H1 (cell line): ENCODE results near the gene C22orf23. TPM values are rescaled to one million over a fixed set of nuclear protein-coding genes. Genes with fewer than 3 reads are reported as not detected.

Source experiments
- CTCF ChIA-PET: fragments of 300-600 bp; sonication (Branson Sonifier 250); formaldehyde crosslinking; loops from one replicate; lab custom pipeline; 2021; ENCODE audit not compliant: partially characterized antibody; lab: Charles Lee
- POLR2A ChIA-PET: fragments of 300-600 bp; sonication (Branson Sonifier 250); formaldehyde crosslinking; loops from one replicate; lab custom pipeline; 2021; ENCODE audit warnings: inconsistent platforms; ENCODE audit not compliant: partially characterized antibody; lab: Charles Lee
- DNase-seq, 2 experiments: peaks; one replicate each; pipeline versions ENCODE4 v3.0.0 to v3.0.0-alpha.2; 2010 to 2022; ENCODE audit warnings: low spot score in 2 of 2, low read depth in 1 of 2, mixed read lengths in 1 of 2
- FAIRE-seq: peaks from 2 replicates; lab custom pipeline; 2011; peaks lifted over from hg19 to GRCh38; lab: Jason Lieb, UNC
- H2AFZ ChIP-seq: 2 replicates; pipeline ENCODE4 v1.8.1; 2012; ENCODE audit warnings: low read length, inconsistent platforms
- H2AK5ac ChIP-seq: 2 replicates; pipeline ENCODE4 v1.6.1; 2013; ENCODE audit warnings: low read depth, low read length
- H2BK120ac ChIP-seq: replicated peaks from 2 replicates; pipeline ENCODE3; 2013; ENCODE audit warnings: low read depth, low read length, inconsistent platforms
- H2BK12ac ChIP-seq: 2 replicates; pipeline ENCODE4 v1.6.1; 2013; ENCODE audit warnings: low read depth, low read length
- H2BK15ac ChIP-seq: 2 replicates; pipeline ENCODE4 v1.6.1; 2013; ENCODE audit warnings: low read length
- H2BK20ac ChIP-seq: 2 replicates; pipeline ENCODE4 v1.6.1; 2013; ENCODE audit warnings: low read length
- H2BK5ac ChIP-seq: 2 replicates; pipeline ENCODE4 v1.6.1; 2013; ENCODE audit warnings: low read depth, low read length
- H3K14ac ChIP-seq: 2 replicates; pipeline ENCODE4 v1.6.1; 2013; ENCODE audit warnings: inconsistent platforms; ENCODE audit not compliant: insufficient read length
- H3K18ac ChIP-seq: 2 replicates; pipeline ENCODE4 v1.6.1; 2013; ENCODE audit warnings: low read length; ENCODE audit errors: extremely low read depth
- H3K23ac ChIP-seq: 2 replicates; pipeline ENCODE4 v1.6.1; 2013; ENCODE audit warnings: inconsistent platforms; ENCODE audit not compliant: insufficient read length
- H3K23me2 ChIP-seq: 2 replicates; pipeline ENCODE4 v1.6.1; 2013; ENCODE audit warnings: low read depth, low read length
- H3K27ac ChIP-seq: 2 replicates; pipeline ENCODE4 v1.6.1; 2011; ENCODE audit warnings: low read depth, low read length, inconsistent platforms
- H3K27me3 ChIP-seq, 4 experiments: replicated peaks in 1 of 4; 1 replicate in 1 of 4; 2 replicates in 3 of 4; pipeline versions ENCODE4 v1.6.1 to v1.8.1; 2011 to 2013; ENCODE audit warnings: low read length in 3 of 4, mild to moderate bottlenecking in 3 of 4, inconsistent platforms in 2 of 4, mixed read lengths in 2 of 4, moderate library complexity in 1 of 4; ENCODE audit not compliant: control insufficient read depth in 3 of 4, insufficient read depth in 3 of 4; ENCODE audit errors: extremely low read depth in 1 of 4
- H3K36me3 ChIP-seq, 4 experiments: 2 replicates each; pipeline versions ENCODE4 v1.6.1 to v1.8.1; 2011 to 2013; ENCODE audit warnings: mild to moderate bottlenecking in 4 of 4, low read length in 3 of 4, moderate library complexity in 2 of 4, control low read depth in 1 of 4, inconsistent platforms in 1 of 4; ENCODE audit not compliant: insufficient read depth in 4 of 4, control insufficient read depth in 2 of 4
- H3K4ac ChIP-seq: replicated peaks from 2 replicates; pipeline ENCODE3; 2013; ENCODE audit warnings: low read length, low read depth, mixed read lengths, inconsistent platforms; ENCODE audit not compliant: insufficient read length
- H3K4me1 ChIP-seq, 4 experiments: replicated peaks in 1 of 4; 1 replicate in 1 of 4; 2 replicates in 3 of 4; pipeline versions ENCODE4 v1.6.1 to v1.8.1; 2011 to 2013; ENCODE audit warnings: low read length in 3 of 4, inconsistent platforms in 2 of 4, mixed read lengths in 1 of 4; ENCODE audit not compliant: insufficient read depth in 4 of 4, control insufficient read depth in 3 of 4
- H3K4me2 ChIP-seq, 2 experiments: 2 replicates each; pipeline versions ENCODE4 v1.6.1 to v1.8.1; 2011 to 2013; ENCODE audit warnings: low read depth in 2 of 2, low read length in 2 of 2, control low read depth in 1 of 2, inconsistent platforms in 1 of 2, mild to moderate bottlenecking in 1 of 2; ENCODE audit not compliant: insufficient read depth in 1 of 2
- H3K4me3 ChIP-seq, 4 experiments: fragments of 200-600, 300-600 bp in 1 of 4; sonication (generic), shearing (Covaris generic), sonication (Bioruptor Twin) in 1 of 4; 2 replicates each; pipeline versions ENCODE4 v1.5.1 to v1.8.1; 2011 to 2016; ENCODE audit warnings: low read length in 4 of 4, low read depth in 3 of 4, control low read depth in 2 of 4, inconsistent platforms in 2 of 4, mild to moderate bottlenecking in 2 of 4, mixed read lengths in 1 of 4, moderate library complexity in 1 of 4; ENCODE audit not compliant: insufficient read depth in 2 of 4; ENCODE audit errors: extremely low read depth in 1 of 4
- H3K56ac ChIP-seq: replicated peaks from 2 replicates; pipeline ENCODE3; 2013; ENCODE audit warnings: low read depth, mild to moderate bottlenecking, mixed read lengths, low read length, inconsistent platforms; ENCODE audit not compliant: insufficient read length
- H3K79me1 ChIP-seq: 2 replicates; pipeline ENCODE4 v1.6.1; 2013; ENCODE audit warnings: low read depth, low read length, control low read depth
- H3K79me2 ChIP-seq, 2 experiments: 2 replicates each; pipeline versions ENCODE4 v1.6.1 to v1.8.1; 2012 to 2013; ENCODE audit warnings: low read length in 2 of 2, mild to moderate bottlenecking in 2 of 2, inconsistent platforms in 1 of 2; ENCODE audit not compliant: insufficient read depth in 2 of 2, control insufficient read depth in 1 of 2
- H3K9ac ChIP-seq, 4 experiments: replicated peaks in 1 of 4; 1 replicate in 1 of 4; 2 replicates in 3 of 4; pipeline versions ENCODE4 v1.6.1 to v1.8.1; 2011 to 2013; ENCODE audit warnings: low read depth in 3 of 4, low read length in 3 of 4, control low read depth in 2 of 4, mild to moderate bottlenecking in 2 of 4, moderate library complexity in 2 of 4, inconsistent platforms in 1 of 4; ENCODE audit errors: extremely low read depth in 1 of 4
- H3K9me3 ChIP-seq, 2 experiments: 2 replicates each; pipeline versions ENCODE4 v1.6.1 to v1.8.1; 2012 to 2013; ENCODE audit warnings: mild to moderate bottlenecking in 2 of 2, moderate library complexity in 2 of 2, control low read depth in 1 of 2, inconsistent platforms in 1 of 2, low read depth in 1 of 2, low read length in 1 of 2, mixed read lengths in 1 of 2; ENCODE audit not compliant: insufficient read depth in 2 of 2
- H4K20me1 ChIP-seq, 2 experiments: replicated peaks in 1 of 2; 2 replicates each; pipeline versions ENCODE3 to v1.8.1; 2011 to 2013; ENCODE audit warnings: inconsistent platforms in 2 of 2, low read length in 2 of 2, mild to moderate bottlenecking in 1 of 2; ENCODE audit not compliant: insufficient read depth in 2 of 2, control insufficient read depth in 1 of 2
- H4K5ac ChIP-seq: 2 replicates; pipeline ENCODE4 v1.6.1; 2013; ENCODE audit warnings: low read length, low read depth, mixed read lengths, inconsistent platforms; ENCODE audit not compliant: insufficient read length
- H4K8ac ChIP-seq: 2 replicates; pipeline ENCODE4 v1.8.0; 2013; ENCODE audit warnings: mild to moderate bottlenecking, moderate library complexity, low read length, inconsistent platforms; ENCODE audit not compliant: insufficient read depth; ENCODE audit errors: extremely low read depth
- H4K91ac ChIP-seq: replicated peaks from 2 replicates; pipeline ENCODE3; 2013; ENCODE audit warnings: low read length, mixed read lengths, inconsistent platforms; ENCODE audit not compliant: insufficient read length
- CHD2 ChIP-seq: IDR thresholded peaks from 2 replicates; pipeline ENCODE4 v1.6.1; 2012; ENCODE audit warnings: low read length, improper control_type of control experiment
- KDM5A ChIP-seq: fragments of 200-600 bp; IDR thresholded peaks from 2 replicates; pipeline ENCODE4 v1.7.1; 2012; ENCODE audit warnings: mild to moderate bottlenecking, low read length, inconsistent platforms, mixed read lengths
- SAP30 ChIP-seq: fragments of 300-600 bp; sonication (generic); IDR thresholded peaks from 2 replicates; pipeline ENCODE4 v1.7.1; 2012; ENCODE audit warnings: low read length, moderate library complexity, mild to moderate bottlenecking, inconsistent platforms; ENCODE audit not compliant: insufficient read depth, insufficient replicate concordance
- TCF12 ChIP-seq: IDR thresholded peaks from 2 replicates; pipeline ENCODE4 v1.6.1; 2011; ENCODE audit warnings: low read depth, mild to moderate bottlenecking, low read length
- WGBS, 2 experiments: shearing (Covaris generic) in 1 of 2; methylation state at CpG; one replicate each; pipeline versions ENCODE4 v1.1.6 to v1.1.7; 2013 to 2015; ENCODE audit warnings: low lambda C conversion rate in 2 of 2, mixed read lengths in 2 of 2, inconsistent platforms in 1 of 2, low coverage in 1 of 2, missing lambda C conversion rate in 1 of 2; ENCODE audit not compliant: insufficient replicate concordance in 2 of 2, insufficient coverage in 1 of 2, insufficient read length in 1 of 2; ENCODE audit errors: extremely low coverage in 1 of 2, missing lambda C conversion rate in 1 of 2; 5-methylcytosine and 5-hydroxymethylcytosine counted together
- polyA plus RNA-seq, 7 experiments: library from polyadenylated mRNA; depleted of rRNA in 3 of 7; stranded (reverse) in 5 of 7; unstranded in 2 of 7; fragments of >200 nt in 5 of 7; fragments of 200-250 nt in 2 of 7; gene quantifications; 1 replicate in 5 of 7; 2 replicates in 1 of 7; 4 replicates in 1 of 7; pipeline versions ENCODE4 v1.2.1 to v1.2.3, GENCODE V29; 2011 to 2013; ENCODE audit warnings: missing spikeins in 2 of 7, mixed read lengths in 2 of 7
- total RNA-seq: library from RNA; stranded (reverse); fragmentation: NEBNext Ultra II Directional; extraction: Animal tissue kit (Norgen Biotek cat#: 25700); gene quantifications from 2 replicates; pipeline ENCODE4 v1.2.1, GENCODE V29; 2021

C22orf23 gene
- total and polyA plus RNA-seq, 2 of the 8 experiments (the other 6 are each of a cell fraction or from before 2014, with no cell fraction given): 0.50 to 0.54 TPM

- Histone ChIP-seq H3K4ac (no peak overlapping the region), H3K27ac (no peak overlapping the region), H2BK120ac (no peak overlapping the region), H3K4me1 (peaks cover 16 to 24% (median 20%) of the 10 kb centered on the region in 4 experiments), H3K4me3 (no peak overlapping the region), H3K18ac (peak overlapping the region; percentile 87; the same call in 1 of the 2 replicates), H2BK20ac (0 out of 2 replicates have a peak overlapping the region, but pooled peaks have one; percentile 80), H2BK5ac (peak overlapping the region; percentile 71), H3K9ac (no peak overlapping the region), H3K79me1 (no peaks in the 10 kb centered on the region; the same call in 1 of the 2 replicates), H3K14ac (no peak overlapping the region), H2BK15ac (no peak overlapping the region), H3K23ac (no peak overlapping the region), H3K79me2 (no peaks in the 10 kb centered on the region), H4K91ac (no peak overlapping the region), H3K4me2 (no peak overlapping the region), H3K9me3 (no peaks in the 10 kb centered on the region), H4K20me1 (no peaks in the 10 kb centered on the region), H2AK5ac (no peak overlapping the region; the same call in 1 of the 2 replicates), H3K56ac (no peak overlapping the region), H2AFZ (no peak overlapping the region), H3K27me3 (no peaks in the 10 kb centered on the region), H4K8ac (no peak overlapping the region), H3K23me2 (no peaks in the 10 kb centered on the region), H3K36me3 (peaks cover 0 to 2% (median 0%) of the 10 kb centered on the region in 4 experiments; a peak in 3 of 8 replicates), H4K5ac (no peak overlapping the region), H2BK12ac (peak overlapping the region; percentile 77)
- CTCF ChIA-PET: interaction anchor here (0.7 to 15.4 kb wide), 14 partner anchors 9 to 353 kb away, joined by 3 to 158 read pairs (median 3); partner anchors contain the start of genes ANKRD54 and MICALL1
- POLR2A ChIA-PET: interaction anchor here (1.0 to 9.8 kb wide), 12 partner anchors 7 to 92 kb away, joined by 3 to 150 read pairs (median 5); partner anchors contain the start of gene MICALL1
- DNase-seq (no peak), FAIRE-seq (no peak)
- WGBS, 2 experiments: 77% methylated on average over 3 of the region's 3 CpGs; no CpG with 5 or more reads in 1 of the 2 experiments
- TF ChIP-seq KDM5A (no peak), SAP30 (no peak), CHD2 (no peak), TCF12 (no peak)
Observed at GRCh38 chr22:37896939-37897338, 56.5 kb downstream of the C22orf23 start.
